Right renal cortex interstitium (tissue), 3 donors: Measurements from ENCODE around the gene HYAL3. TPM values are rescaled to one million over a fixed set of nuclear protein-coding genes. Genes with fewer than 3 reads are reported as not detected.

ENCODE experiments used
- DNase-seq, 3 donors: peaks; one replicate each; pipeline ENCODE4 v3.0.0-alpha.2; 2013; ENCODE audit warnings: low read depth in 3 of 3, low spot score in 2 of 3
- polyA plus RNA-seq, 3 donors: library from polyadenylated mRNA; unstranded; fragments of 120-200 nt; gene quantifications; one replicate each; pipeline ENCODE4 v1.2.1, GENCODE V29; 2013; ENCODE audit not compliant: insufficient read length in 3 of 3

HYAL3 gene
- polyA plus RNA-seq, 3 donors = 2.9 to 3.2 (median 3.1) TPM

GRCh38 chr3:50331364-50331907, 32.2 kb upstream of the HYAL3 start:
- DNase-seq = no peak

DNA sequence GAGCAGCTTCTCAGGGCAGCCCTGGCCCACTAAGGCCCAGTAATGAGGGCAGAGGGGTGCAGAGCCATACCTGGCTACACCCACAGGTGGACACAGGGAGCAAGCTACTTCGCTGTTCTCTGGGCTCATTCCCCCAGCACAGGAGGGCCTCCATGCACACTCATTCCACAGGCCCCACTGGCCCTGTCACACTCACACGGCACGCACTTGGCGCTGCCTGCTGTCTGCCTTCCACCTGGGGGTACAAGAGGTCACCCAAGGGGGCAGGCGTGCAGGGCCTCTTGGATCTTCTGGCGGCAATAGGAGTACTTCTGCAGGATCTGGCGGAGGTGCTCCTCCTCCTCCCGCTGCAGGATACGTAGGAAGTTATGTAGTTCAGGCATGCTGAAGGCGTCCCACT, 31.1 kb upstream of the HYAL3 start:
- DNase-seq = no peak

DNA sequence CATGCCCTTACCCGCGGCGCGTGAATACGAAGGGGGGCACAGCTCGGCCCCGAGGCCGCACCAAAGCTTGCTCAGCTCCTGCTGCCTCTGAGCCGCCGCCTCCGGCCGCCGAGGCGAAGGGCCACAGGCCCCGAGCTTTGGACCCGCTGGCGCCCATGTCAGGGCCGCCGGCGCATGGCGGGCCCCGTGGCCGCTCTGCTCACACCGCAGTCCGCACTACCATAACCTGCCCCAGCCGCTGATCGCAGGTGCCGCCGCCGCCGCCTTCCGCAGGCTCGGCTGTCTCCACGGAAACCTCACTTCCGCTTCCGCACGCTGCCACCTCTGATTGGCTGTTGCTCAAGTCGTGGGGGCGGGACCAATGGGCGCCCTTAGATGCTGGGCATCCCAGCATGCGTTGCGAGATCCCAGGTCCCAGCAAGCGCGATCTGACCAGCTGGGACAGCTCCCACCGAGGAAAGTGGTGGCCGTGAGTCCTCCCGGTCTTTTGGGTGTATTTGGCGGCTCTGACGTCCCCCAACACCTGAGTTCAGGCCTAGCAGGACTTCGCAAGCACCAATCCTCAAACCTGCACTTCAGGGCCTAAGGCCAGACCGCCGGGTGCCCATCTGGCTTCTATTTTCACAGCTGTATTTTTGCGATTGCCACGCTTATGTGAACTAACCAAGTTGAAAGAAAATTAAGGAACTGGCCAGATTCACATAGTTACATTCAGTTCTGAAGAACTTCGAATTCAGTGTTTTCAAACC, 28.9 kb upstream of the HYAL3 start, which contains the start of gene TUSC2:
Gene TUSC2 (minus strand): TSS at position 281 of the 749 bp plus-strand sequence. CDS start 124 bp downstream, at position 157.
- DNase-seq = peak in 2 of 3 donors; percentile 93 to 97

GRCh38 chr3:50327129-50327528, 27.9 kb upstream of the HYAL3 start:
- no peak for DNase-seq

- DNase-seq = no peak
These were observed 27.0 kb upstream of the HYAL3 start for GRCh38 chr3:50326182-50326541.

GRCh38 chr3:50325497-50326181, 26.4 kb upstream of the HYAL3 start:
- no peak for DNase-seq

DNA sequence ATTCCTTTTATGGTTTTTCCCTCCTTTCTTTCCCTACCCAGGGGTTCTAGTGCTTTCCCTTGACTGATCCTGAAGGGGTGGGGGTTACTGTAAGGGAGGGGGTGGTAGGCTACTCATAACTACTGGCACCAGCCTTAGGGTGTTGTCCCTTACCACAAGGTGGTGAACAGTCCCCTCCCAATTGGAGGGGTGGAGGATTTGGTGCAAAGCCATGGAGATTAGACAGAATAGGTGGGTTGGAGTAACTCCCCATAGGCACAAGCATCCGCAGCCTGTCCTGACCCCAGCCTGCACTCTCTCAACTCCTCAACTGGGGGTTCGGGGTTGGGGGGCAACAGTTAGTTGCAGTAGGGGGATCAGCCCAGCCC, 25.9 kb upstream of the HYAL3 start:
- DNase-seq = no peak

- no peak for DNase-seq
These were observed 25.3 kb upstream of the HYAL3 start for GRCh38 chr3:50324351-50325112.

GRCh38 chr3:50323614-50324199, 24.5 kb upstream of the HYAL3 start:
- no peak for DNase-seq

- no peak for DNase-seq
These were observed 23.9 kb upstream of the HYAL3 start for GRCh38 chr3:50323092-50323600.

GRCh38 chr3:50322386-50323091, 23.3 kb upstream of the HYAL3 start, which contains the start of gene HYAL2:
Gene HYAL2, minus strand, starts transcription at chr3:50322745. Its CDS starts 2,256 bp downstream, at chr3:50320489.
- no peak for DNase-seq

- no peak for DNase-seq
These were observed 22.8 kb upstream of the HYAL3 start for GRCh38 chr3:50322115-50322385.

DNA sequence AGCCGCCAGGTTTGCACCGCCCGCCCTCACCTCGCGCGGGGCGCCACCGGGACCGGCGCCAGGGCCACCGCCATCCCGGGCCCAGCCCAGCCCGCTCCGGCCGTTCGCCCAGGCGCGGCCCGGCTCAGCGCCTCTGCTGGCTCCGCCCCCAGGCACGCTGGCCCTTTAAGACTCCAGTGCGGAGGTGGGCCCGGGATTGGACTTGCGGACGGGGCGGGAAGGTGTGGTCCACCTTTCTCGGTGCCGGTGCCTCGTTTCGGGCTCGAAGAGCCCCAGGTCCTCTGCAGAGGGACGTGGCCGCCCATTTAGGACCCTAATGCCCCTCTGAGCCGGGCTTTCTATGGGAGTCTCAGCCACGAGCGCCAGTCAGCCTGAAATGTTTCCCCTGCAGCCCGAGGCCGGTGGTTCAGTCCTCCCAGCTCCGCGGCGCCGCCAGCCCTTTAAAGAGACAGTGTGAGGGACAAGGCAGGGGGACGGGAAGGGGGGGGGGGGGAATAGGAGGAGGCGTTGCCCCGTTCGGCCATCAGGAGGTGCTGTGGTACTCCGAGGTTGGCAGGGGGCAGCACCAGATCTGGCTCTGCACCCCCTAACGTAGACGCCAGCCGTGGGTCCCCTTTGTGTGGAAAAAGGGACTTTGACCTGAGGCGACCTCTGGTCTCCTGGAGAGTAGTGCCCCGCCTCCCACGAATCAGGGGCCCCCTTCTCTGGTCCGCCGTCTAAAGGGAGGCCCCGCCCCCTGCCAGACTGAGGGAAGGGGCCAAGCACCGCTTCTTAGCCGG, 22.3 kb upstream of the HYAL3 start:
- DNase-seq = peak in 1 of 3 donors; percentile 87

- DNase-seq = peak in 1 of 3 donors; percentile 68
These were observed 21.7 kb upstream of the HYAL3 start for GRCh38 chr3:50320853-50321335.

DNA sequence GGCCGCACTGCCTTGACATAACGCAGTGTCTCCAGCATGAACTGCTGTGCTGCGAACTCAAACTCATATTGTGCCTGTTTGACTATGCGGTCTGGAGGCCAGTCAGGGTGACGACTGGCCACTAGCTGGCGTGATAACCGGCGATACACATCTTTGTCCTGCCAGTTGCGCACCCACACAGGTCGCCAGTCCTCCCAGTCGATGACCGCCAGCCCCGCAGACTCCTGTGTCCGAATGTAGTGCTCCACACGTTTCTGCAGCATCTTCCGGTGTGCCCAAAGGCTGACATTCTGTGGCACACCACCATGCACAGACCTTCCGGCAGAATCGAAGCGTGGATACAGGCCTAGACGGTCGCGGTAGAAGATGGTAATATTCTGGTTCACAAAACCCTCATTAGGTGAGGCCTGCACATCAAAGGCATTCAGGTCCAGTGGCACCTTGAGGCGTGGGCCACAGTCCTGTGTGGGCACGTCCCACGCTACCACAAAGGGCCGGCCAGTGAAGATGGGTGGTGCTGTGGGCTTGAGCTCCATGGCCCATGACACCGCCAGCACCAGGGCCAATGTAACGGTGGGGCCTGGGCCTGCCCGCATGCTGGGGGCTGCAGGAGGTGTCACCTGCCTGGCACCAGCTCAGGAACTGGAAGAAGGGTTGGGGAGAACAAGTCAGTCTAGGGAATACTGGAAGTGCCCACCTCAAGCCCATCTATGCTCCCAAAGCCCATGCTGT, 20.9 kb upstream of the HYAL3 start:
- no peak for DNase-seq

- DNase-seq = no peak
These were observed 20.1 kb upstream of the HYAL3 start for GRCh38 chr3:50319181-50319893.

DNA sequence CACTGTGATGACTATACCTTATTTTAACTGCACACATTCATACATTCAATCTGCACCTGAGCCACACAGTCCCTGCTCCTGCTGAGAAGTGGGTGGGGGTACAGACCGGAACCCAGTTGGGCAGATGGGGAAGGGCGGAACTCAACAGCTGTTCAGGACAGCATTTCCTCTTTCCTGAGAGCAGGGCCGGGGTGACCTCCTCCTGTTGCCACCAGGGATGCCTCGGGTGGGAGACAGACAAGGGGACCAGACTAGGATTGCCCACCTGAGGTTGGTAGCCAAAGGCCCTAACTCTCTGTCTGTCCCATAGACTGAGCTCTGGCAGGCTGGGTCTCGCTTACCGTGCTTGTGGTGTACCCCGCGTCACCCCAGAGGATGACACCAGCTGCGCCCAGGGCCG, 19.4 kb upstream of the HYAL3 start:
- DNase-seq = no peak

- DNase-seq = no peak
These were observed 19.0 kb upstream of the HYAL3 start for GRCh38 chr3:50318163-50318562.
